Neuronal stem cell (in vitro differentiated cells): ENCODE data around the gene DIP2C.
"Not testable (repeated sequence)": the region's sequence is repeated elsewhere in the genome, so short reads cannot be mapped to it uniquely, and the experiment has no call there.

Experiments
- DNase-seq: peaks from one replicate; pipeline ENCODE4 v3.0.0-alpha.2; 2013; ENCODE audit warnings: low spot score
- H2AFZ ChIP-seq: one replicate; pipeline ENCODE4 v1.6.1; 2013; ENCODE audit warnings: mild to moderate bottlenecking, low read length, inconsistent platforms
- H2AK5ac ChIP-seq: 2 replicates; pipeline ENCODE4 v1.6.1; 2013; ENCODE audit warnings: low read depth, mild to moderate bottlenecking, inconsistent platforms, low read length, moderate library complexity, mixed read lengths
- H2BK120ac ChIP-seq: 2 replicates; pipeline ENCODE4 v1.6.1; 2013; ENCODE audit warnings: low read depth, mild to moderate bottlenecking, inconsistent platforms, low read length, moderate library complexity, mixed read lengths
- H2BK12ac ChIP-seq: one replicate; pipeline ENCODE4 v1.6.1; 2013; ENCODE audit warnings: low read length, inconsistent platforms
- H2BK15ac ChIP-seq: 2 replicates; pipeline ENCODE4 v1.6.1; 2013; ENCODE audit warnings: mild to moderate bottlenecking, low read length, inconsistent platforms, mixed read lengths
- H2BK5ac ChIP-seq: one replicate; pipeline ENCODE4 v1.6.1; 2013; ENCODE audit warnings: inconsistent platforms, mild to moderate bottlenecking, low read length, moderate library complexity
- H3K14ac ChIP-seq: one replicate; pipeline ENCODE4 v1.6.1; 2013; ENCODE audit warnings: low read length, inconsistent platforms
- H3K18ac ChIP-seq: 2 replicates; pipeline ENCODE4 v1.6.1; 2013; ENCODE audit warnings: low read length, inconsistent platforms
- H3K23ac ChIP-seq: 2 replicates; pipeline ENCODE4 v1.6.1; 2013; ENCODE audit warnings: low read depth, mild to moderate bottlenecking, mixed read lengths, low read length, inconsistent platforms; ENCODE audit not compliant: poor library complexity
- H3K27ac ChIP-seq: replicated peaks from 3 replicates; pipeline ENCODE4 v1.5.1; 2013; ENCODE audit warnings: low read length, inconsistent platforms
- H3K27me3 ChIP-seq, 3 experiments: 2 replicates each; pipeline ENCODE4 v1.6.1; 2013; ENCODE audit warnings: low read length in 3 of 3, mild to moderate bottlenecking in 2 of 3, inconsistent platforms in 1 of 3, low read depth in 1 of 3, mixed read lengths in 1 of 3, moderate library complexity in 1 of 3; ENCODE audit not compliant: control insufficient read depth in 3 of 3, insufficient read depth in 3 of 3
- H3K36me3 ChIP-seq, 2 donors: replicated peaks in 1 of 2; 2 replicates each; pipeline ENCODE4 v1.6.1; 2013; ENCODE audit warnings: low read length in 2 of 2; ENCODE audit not compliant: control insufficient read depth in 2 of 2, insufficient read depth in 2 of 2
- H3K4ac ChIP-seq: 2 replicates; pipeline ENCODE4 v1.6.1; 2013; ENCODE audit warnings: inconsistent platforms, mild to moderate bottlenecking, low read length, moderate library complexity
- H3K4me1 ChIP-seq, 2 donors: 1 replicate in 1 of 2; 2 replicates in 1 of 2; pipeline ENCODE4 v1.6.1; 2013; ENCODE audit warnings: low read length in 2 of 2, low read depth in 1 of 2; ENCODE audit not compliant: control insufficient read depth in 2 of 2, insufficient read depth in 1 of 2
- H3K4me2 ChIP-seq: one replicate; pipeline ENCODE4 v1.6.1; 2013; ENCODE audit warnings: mild to moderate bottlenecking, low read length, inconsistent platforms; ENCODE audit not compliant: insufficient read depth, poor library complexity, severe bottlenecking
- H3K4me3 ChIP-seq, 2 donors: 2 replicates each; pipeline ENCODE4 v1.5.1; 2013; ENCODE audit warnings: low read length in 2 of 2, mild to moderate bottlenecking in 2 of 2, inconsistent platforms in 1 of 2, moderate library complexity in 1 of 2
- H3K79me1 ChIP-seq: one replicate; pipeline ENCODE4 v1.6.1; 2013; ENCODE audit warnings: low read depth, mild to moderate bottlenecking, inconsistent platforms, low read length, moderate library complexity
- H3K9ac ChIP-seq: one replicate; pipeline ENCODE4 v1.6.1; 2013; ENCODE audit warnings: mild to moderate bottlenecking, low read depth, low read length, inconsistent platforms; ENCODE audit not compliant: poor library complexity
- H3K9me3 ChIP-seq, 2 donors: replicated peaks in 1 of 2; 2 replicates each; pipeline versions ENCODE3 to v1.6.1; 2013; ENCODE audit warnings: low read length in 2 of 2, mild to moderate bottlenecking in 2 of 2, inconsistent platforms in 1 of 2, low read depth in 1 of 2, mixed read lengths in 1 of 2, moderate library complexity in 1 of 2; ENCODE audit not compliant: control insufficient read depth in 2 of 2, insufficient read depth in 1 of 2
- H4K8ac ChIP-seq: one replicate; pipeline ENCODE4 v1.6.1; 2013; ENCODE audit warnings: low read depth, mild to moderate bottlenecking, inconsistent platforms, low read length, moderate library complexity
- H4K91ac ChIP-seq: one replicate; pipeline ENCODE4 v1.6.1; 2013; ENCODE audit warnings: low read length, low read depth, mild to moderate bottlenecking, inconsistent platforms; ENCODE audit not compliant: poor library complexity
- WGBS, 2 donors: extraction: QIAGEN DNeasy Blood & Tissue Kit; methylation state at CpG; one replicate each; pipeline ENCODE4 v1.1.7; 2013; ENCODE audit warnings: missing lambda C conversion rate in 2 of 2, mixed read lengths in 1 of 2; ENCODE audit not compliant: insufficient read length in 2 of 2, insufficient replicate concordance in 1 of 2; ENCODE audit errors: extremely low coverage in 2 of 2; 5-methylcytosine and 5-hydroxymethylcytosine counted together

The DIP2C gene

GRCh38 chr10:267705-268104, 421.8 kb downstream of the DIP2C start:
- Histone ChIP-seq H3K36me3 (no peaks in the 10 kb centered on the region), H3K23ac (no peak overlapping the region)
- WGBS, 2 donors, result no CpG with 5 or more reads among the region's 11 CpGs

GRCh38 chr10:266974-267425, 422.5 kb downstream of the DIP2C start:
- H2AFZ ChIP-seq, result no peak overlapping the region
- H3K9me3 ChIP-seq, result no peaks in the 10 kb centered on the region
- no peaks in the 10 kb centered on the region for H3K27me3 ChIP-seq
- H3K14ac ChIP-seq, result no peak overlapping the region
- H3K18ac ChIP-seq, result no peak overlapping the region
- no peak overlapping the region for H3K27ac ChIP-seq
- no peaks in the 10 kb centered on the region for H3K36me3 ChIP-seq
- no peak overlapping the region for H3K4me3 ChIP-seq
- no peak overlapping the region for H4K91ac ChIP-seq
- H3K4me2 ChIP-seq, result no peak overlapping the region
- no peak overlapping the region for H3K23ac ChIP-seq
- peaks cover 7 to 8% of the 10 kb centered on the region in 2 donors for H3K4me1 ChIP-seq
- H3K4ac ChIP-seq, result no peak overlapping the region
- H2BK5ac ChIP-seq, result no peak overlapping the region
- no peak overlapping the region for H2BK120ac ChIP-seq
- no peak for DNase-seq
- no peak overlapping the region for H2BK15ac ChIP-seq
- no peak overlapping the region for H4K8ac ChIP-seq
- H3K79me1 ChIP-seq, result no peaks in the 10 kb centered on the region
- no peak overlapping the region for H3K9ac ChIP-seq
- WGBS, 2 donors, result no CpG with 5 or more reads among the region's 8 CpGs
- H2BK12ac ChIP-seq, result no peak overlapping the region
- no peak overlapping the region for H2AK5ac ChIP-seq

More at GRCh38 chr10:267705-268104, 421.8 kb downstream of the DIP2C start:
- Histone ChIP-seq H2AFZ (no peak overlapping the region), H2BK5ac (no peak overlapping the region), H2AK5ac (no peak overlapping the region), H3K4me3 (no peak overlapping the region), H3K4ac (no peak overlapping the region), H3K79me1 (no peaks in the 10 kb centered on the region), H2BK12ac (no peak overlapping the region), H3K9me3 (no peaks in the 10 kb centered on the region), H2BK15ac (no peak overlapping the region), H2BK120ac (no peak overlapping the region), H3K4me1 (peaks cover 7 to 8% of the 10 kb centered on the region in 2 donors), H3K18ac (no peak overlapping the region), H3K27ac (no peak overlapping the region), H4K8ac (no peak overlapping the region), H3K14ac (peak overlapping the region; percentile 5), H3K4me2 (no peak overlapping the region), H3K9ac (no peak overlapping the region), H4K91ac (no peak overlapping the region), H3K27me3 (no peaks in the 10 kb centered on the region)
- no peak for DNase-seq

GRCh38 chr10:265816-266588, 423.5 kb downstream of the DIP2C start:
- H3K14ac ChIP-seq, H3K27me3 ChIP-seq, H4K91ac ChIP-seq, H3K36me3 ChIP-seq, H4K8ac ChIP-seq, H2AFZ ChIP-seq, H3K79me1 ChIP-seq, H3K4me2 ChIP-seq, H2BK5ac ChIP-seq, H3K4ac ChIP-seq, H3K23ac ChIP-seq, H3K18ac ChIP-seq, H3K9ac ChIP-seq, H3K4me1 ChIP-seq, DNase-seq, H2BK12ac ChIP-seq, H3K4me3 ChIP-seq, H3K9me3 ChIP-seq, H3K27ac ChIP-seq, H2BK15ac ChIP-seq, H2BK120ac ChIP-seq, H2AK5ac ChIP-seq: not testable (repeated sequence)
- no CpG with 5 or more reads among the region's 5 CpGs for WGBS, 2 donors

GRCh38 chr10:265074-265440, 424.4 kb downstream of the DIP2C start:
- DNase-seq, result not testable (repeated sequence)

More at GRCh38 chr10:265074-265440, 424.4 kb downstream of the DIP2C start:
- not testable (repeated sequence) for H3K14ac ChIP-seq, H2BK120ac ChIP-seq, H4K8ac ChIP-seq, H3K79me1 ChIP-seq, H3K27me3 ChIP-seq, H4K91ac ChIP-seq, H2BK12ac ChIP-seq, H3K36me3 ChIP-seq, H3K18ac ChIP-seq, H3K4me2 ChIP-seq, H3K4me3 ChIP-seq, H3K27ac ChIP-seq, H2BK5ac ChIP-seq, H3K4ac ChIP-seq, H3K23ac ChIP-seq, H3K9ac ChIP-seq, H2AFZ ChIP-seq, H3K9me3 ChIP-seq, H2BK15ac ChIP-seq, H3K4me1 ChIP-seq, H2AK5ac ChIP-seq
- no CpG with 5 or more reads among the region's 6 CpGs for WGBS, 2 donors
